ENCODE results near the gene KDM2B.

The KDM2B gene

DNA sequence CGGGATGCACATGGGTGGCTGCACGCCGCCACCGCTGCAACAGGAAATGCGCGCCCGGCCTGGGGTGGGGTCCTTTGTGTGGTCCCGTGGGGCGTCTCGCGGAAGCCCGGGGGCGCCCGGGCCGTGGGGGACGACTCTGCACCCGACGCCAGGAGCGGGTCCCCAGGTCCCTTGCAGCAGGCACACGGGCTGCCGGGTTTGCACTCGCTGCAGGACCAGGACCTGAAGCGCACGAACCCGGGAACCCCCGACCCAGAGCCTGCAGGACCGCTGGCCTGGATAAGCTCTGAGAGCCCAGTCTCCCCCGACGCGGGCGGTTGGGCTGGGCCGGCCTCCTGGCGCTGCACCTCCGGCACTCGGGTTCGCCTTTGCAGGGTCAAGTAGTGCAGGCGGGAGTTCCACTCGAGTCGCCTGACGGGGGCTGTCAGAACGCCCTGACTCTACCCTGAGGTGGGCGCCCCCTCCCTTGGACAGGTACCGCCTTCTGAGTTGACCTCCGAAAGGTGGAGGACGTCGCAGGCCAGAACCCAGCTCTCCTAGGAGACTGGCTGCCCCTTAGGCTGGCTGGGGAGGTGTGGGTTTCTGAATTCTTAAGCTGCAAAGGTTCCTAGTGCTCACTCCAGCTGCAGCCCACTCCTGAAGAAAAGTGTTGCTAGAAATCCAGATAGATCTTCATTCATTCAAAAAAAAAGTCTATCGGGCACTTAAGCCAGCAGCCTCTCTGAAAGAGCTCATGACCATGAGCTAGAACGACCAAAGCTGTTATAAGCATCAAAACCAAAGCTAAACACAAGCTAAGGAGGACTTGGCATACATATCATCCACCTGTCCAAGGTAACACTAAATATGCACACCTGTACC is 113.0 kb downstream of the KDM2B start:
- TF ChIP-seq CTCF (IDR thresholded peaks at IDR 0.05; ENCODE audit: low read depth, low read length, missing control alignments): no peak
- DNase-seq (ENCODE audit: low read depth): no peak
- peak overlapping the region; percentile 48 for H3K4me3 ChIP-seq (ENCODE audit: low read depth, low read length)
- in situ Hi-C loops (cut with HindIII; ENCODE audit: low sequenced_read_pairs): no loop called here

DNA sequence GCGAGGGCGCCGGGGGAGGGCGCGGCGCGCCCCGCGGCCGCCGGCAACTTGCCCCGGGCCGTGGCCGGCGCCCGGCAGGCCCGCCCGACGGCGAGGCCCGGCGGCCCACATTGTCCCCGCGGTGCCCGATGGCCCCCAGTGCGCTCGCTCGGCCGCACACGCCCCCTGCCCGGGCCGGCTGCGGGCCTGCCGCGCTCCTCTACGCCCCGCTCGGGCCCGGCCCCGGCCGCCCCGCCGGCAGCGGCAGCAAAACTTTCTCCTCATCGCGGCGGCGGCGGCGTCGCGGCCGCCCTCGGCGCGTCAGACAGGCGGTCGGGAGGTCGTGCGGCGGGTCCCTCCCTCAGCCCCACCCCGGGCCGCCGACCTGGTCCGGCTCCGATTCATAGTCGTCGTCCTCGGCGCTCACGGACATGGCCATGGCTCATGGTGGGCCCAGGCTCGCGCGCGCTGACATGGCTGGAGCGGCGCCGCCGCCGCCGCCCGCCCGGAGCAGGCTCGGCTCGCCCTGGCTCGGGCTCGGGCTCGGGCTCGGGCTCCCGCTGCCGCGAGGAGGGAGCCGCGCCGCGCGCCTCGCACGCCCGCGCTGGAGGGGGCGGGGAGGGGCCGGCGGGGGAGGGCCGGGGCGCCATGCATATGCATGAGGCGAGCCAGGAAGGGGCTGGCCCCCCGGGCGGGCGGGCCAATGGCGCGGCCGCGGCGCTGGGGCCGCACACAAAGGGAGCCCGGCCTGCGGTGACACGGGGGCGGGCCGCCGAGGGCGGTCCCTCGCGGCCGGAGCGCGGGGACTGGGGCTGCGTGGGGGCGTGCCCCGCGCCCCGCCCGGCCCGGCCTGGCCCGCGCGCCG is 113.8 kb downstream of the KDM2B start:
- peak overlapping the region; percentile 48 for H3K4me3 ChIP-seq (ENCODE audit: low read depth, low read length)
- in situ Hi-C loops (cut with HindIII; ENCODE audit: low sequenced_read_pairs): no loop called here
- DNase-seq (ENCODE audit: low read depth): peak; percentile 31
- TF ChIP-seq CTCF (IDR thresholded peaks at IDR 0.05; ENCODE audit: low read depth, low read length, missing control alignments): no peak

DNA sequence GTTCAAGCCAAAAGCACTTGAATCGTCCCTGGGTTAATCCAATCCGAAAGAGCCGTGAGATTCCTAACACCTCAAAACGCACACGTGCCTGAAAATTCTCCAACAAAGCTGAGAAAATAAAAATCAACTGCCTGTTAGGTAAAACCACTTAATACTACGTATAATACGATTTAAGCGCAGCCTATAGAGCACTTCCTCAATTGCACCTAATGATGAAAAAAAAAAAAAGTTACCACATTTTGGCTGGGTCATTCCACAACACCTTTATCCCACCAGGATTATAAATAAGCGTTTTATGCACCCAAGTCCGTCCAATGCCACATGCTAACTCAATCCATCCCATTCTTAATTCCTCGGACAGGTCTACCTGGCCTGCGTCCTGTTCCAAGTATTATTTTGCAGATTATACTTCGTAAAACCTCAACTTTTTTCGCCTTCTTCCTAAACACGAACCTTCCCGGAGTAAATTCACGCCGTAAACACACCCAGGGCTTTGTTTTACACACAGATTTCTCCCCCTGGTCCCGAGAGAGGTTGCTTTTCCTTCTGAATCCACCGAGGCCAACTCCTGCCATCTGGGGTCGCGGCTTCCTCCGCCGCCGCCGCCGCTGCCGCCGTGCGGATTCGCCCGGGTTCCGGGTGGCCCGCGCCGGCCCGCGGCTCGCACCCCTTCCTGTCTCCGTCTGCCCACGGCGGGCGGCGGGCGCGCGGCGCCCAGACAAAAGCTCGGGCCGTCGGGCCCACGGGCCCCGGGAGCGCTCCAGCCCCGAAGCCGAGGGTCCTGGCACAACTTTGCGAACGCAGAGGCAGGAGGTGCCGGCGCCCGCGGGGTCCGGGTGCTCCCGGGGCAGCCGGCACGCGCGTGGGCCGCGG is 114.7 kb downstream of the KDM2B start:
- in situ Hi-C loops (cut with HindIII; ENCODE audit: low sequenced_read_pairs): no loop called here
- no peak for TF ChIP-seq CTCF (IDR thresholded peaks at IDR 0.05; ENCODE audit: low read depth, low read length, missing control alignments)
- peak overlapping the region; percentile 42 for H3K4me3 ChIP-seq (ENCODE audit: low read depth, low read length)
- DNase-seq (ENCODE audit: low read depth): no peak

- H3K4me3 ChIP-seq (ENCODE audit: low read depth, low read length): no peak overlapping the region
- TF ChIP-seq CTCF (IDR thresholded peaks at IDR 0.05; ENCODE audit: low read depth, low read length, missing control alignments): no peak
- in situ Hi-C loops (cut with HindIII; ENCODE audit: low sequenced_read_pairs): loop anchor here (5.0 kb wide), 1 partner anchor 42 kb away; no protein-coding TSS in a partner anchor
- no peak for DNase-seq (ENCODE audit: low read depth)
These were observed 116.5 kb downstream of the KDM2B start for GRCh38 chr12:121464331-121464730.

DNA sequence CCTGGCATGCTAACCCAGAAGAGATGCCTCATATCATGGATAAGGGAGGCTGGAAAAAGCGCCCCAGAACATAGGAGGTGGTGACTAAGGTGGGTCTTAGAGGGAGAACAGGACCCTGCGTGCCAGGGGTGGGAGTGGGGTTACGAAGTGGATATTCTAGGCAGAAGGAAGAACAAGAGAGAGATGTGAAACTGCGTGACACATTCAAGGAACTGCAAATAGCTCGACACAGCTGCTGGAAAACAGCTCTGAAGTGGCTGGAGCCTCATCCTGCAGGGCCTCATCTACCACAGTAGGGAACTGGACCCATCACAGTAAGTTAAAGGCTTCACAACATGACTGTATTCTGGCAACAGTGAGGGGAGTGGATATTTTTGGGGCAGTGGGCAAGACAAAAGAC is 119.8 kb downstream of the KDM2B start:
- no peak for DNase-seq (ENCODE audit: low read depth)
- in situ Hi-C loops (cut with HindIII; ENCODE audit: low sequenced_read_pairs): loop anchor here (5.0 kb wide), 1 partner anchor 39 kb away; no protein-coding TSS in a partner anchor
- TF ChIP-seq CTCF (IDR thresholded peaks at IDR 0.05; ENCODE audit: low read depth, low read length, missing control alignments): no peak
- no peak overlapping the region for H3K4me3 ChIP-seq (ENCODE audit: low read depth, low read length)

- no peak for DNase-seq (ENCODE audit: low read depth)
These were observed 124.3 kb downstream of the KDM2B start for GRCh38 chr12:121456551-121456950.

More at GRCh38 chr12:121456551-121456950, 124.3 kb downstream of the KDM2B start:
- H3K4me3 ChIP-seq (ENCODE audit: low read depth, low read length): no peak overlapping the region
- TF ChIP-seq CTCF (IDR thresholded peaks at IDR 0.05; ENCODE audit: low read depth, low read length, missing control alignments): no peak
- in situ Hi-C loops (cut with HindIII; ENCODE audit: low sequenced_read_pairs): no loop called here
